ENCODE data around the gene TOP2B.

- TF ChIP-seq, protein P1, sequence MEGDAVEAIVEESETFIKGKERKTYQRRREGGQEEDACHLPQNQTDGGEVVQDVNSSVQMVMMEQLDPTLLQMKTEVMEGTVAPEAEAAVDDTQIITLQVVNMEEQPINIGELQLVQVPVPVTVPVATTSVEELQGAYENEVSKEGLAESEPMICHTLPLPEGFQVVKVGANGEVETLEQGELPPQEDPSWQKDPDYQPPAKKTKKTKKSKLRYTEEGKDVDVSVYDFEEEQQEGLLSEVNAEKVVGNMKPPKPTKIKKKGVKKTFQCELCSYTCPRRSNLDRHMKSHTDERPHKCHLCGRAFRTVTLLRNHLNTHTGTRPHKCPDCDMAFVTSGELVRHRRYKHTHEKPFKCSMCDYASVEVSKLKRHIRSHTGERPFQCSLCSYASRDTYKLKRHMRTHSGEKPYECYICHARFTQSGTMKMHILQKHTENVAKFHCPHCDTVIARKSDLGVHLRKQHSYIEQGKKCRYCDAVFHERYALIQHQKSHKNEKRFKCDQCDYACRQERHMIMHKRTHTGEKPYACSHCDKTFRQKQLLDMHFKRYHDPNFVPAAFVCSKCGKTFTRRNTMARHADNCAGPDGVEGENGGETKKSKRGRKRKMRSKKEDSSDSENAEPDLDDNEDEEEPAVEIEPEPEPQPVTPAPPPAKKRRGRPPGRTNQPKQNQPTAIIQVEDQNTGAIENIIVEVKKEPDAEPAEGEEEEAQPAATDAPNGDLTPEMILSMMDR (optimal IDR thresholded peaks at IDR 0.05 in 1 of 3, IDR thresholded peaks at IDR 0.05 in 1 of 3, conservative IDR thresholded peaks at IDR 0.05 in 1 of 3; ENCODE audit: extremely low read depth in 1 of 3, insufficient read depth in 2 of 3, low read length in 3 of 3): no peak
- TF ChIP-seq EZH2 (IDR thresholded peaks at IDR 0.05; ENCODE audit: low read length): no peak
Observed at GRCh38 chr3:25589104-25589782, 75.5 kb downstream of the TOP2B start.
